ENCODE measurements around the gene PCK2.

PCK2 gene

DNA sequence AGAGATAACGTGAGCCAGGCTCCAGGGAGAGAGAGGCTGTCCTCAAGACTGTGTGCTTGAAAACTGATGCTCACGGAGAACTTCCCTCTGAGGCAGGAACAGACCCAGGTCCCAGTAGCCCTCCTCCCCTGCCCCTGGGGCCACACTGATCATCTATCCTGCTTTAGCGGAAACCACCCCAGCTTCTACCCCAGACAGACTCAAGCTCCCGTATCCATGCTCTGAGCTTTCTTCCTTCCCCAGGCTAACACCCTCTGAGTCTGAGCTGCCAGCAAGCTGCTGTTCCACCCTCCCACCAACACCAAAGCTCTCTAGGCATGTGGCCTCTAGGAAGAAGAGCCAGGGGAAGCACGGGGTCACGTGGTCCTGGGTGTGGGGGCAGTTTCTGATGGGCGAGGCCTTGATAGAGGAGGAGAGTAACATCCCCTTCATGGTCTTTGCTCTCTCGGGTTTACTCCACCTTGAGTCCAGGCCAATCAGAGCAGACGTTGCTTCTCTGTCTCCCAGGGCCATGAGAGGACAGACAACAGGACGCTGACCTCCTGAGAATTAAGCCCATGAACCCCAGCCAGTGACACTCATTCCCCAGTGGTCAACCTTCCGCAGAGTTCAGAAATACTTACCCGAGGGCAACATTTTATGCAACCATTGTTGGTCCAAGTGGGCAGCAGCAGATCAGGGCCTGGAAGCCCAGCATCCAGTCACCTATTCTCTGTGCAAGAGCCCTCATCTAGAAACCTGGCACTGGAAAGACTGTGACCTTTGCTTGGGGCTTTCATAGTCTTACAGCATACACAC lies 1.4 kb downstream of the PCK2 start:
- peak overlapping the region; percentile 94 to 100 (median 98) for H3K27ac ChIP-seq

DNA sequence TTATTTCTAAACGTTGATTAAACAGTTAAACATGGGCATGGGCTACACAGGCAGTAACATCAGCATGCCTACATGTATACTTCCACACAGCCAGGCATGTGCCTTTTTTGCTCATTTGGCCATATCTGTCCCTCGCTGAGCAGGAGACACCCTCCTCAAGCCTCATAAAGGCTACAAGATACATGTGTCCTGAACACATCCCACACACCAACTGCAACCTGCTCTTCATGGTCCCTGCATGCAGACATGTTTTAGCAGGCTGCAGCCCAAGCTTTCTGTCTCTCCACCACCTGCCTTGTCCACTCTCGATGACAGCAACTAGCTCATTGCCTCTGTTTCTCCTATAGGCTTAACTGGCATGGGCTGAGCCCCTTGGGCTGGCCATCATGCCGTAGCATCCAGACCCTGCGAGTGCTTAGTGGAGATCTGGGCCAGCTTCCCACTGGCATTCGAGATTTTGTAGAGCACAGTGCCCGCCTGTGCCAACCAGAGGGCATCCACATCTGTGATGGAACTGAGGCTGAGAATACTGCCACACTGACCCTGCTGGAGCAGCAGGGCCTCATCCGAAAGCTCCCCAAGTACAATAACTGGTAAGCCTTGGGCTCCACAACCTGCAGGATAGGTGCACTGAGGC lies 2.6 kb downstream of the PCK2 start:
- Histone ChIP-seq H3K27me3 (no peaks in the 10 kb centered on the region), H4K20me1 (peaks cover 0 to 61% (median 5%) of the 10 kb centered on the region in 11 experiments; a peak in 9 of 22 replicates), H3K4me3 (no peak overlapping the region), H3K4me2 (peak overlapping the region; percentile 79 to 94 (median 91)), H3K36me3 (peaks cover 49 to 60% (median 55%) of the 10 kb centered on the region in 11 experiments), H3K4me1 (peaks cover 32 to 59% (median 45%) of the 10 kb centered on the region in 10 experiments), H3K9me3 (replicated peaks in 1 of 11) (no peaks in the 10 kb centered on the region), H3K9ac (peak overlapping the region in 1 of 11 experiments; percentile 8; a peak in 1 of 22 replicates), H3K27ac (0 out of 22 replicates have a peak overlapping the region, but pooled peaks of 1 of the 11 experiments have one; percentile 99)
- no peak for TF ChIP-seq Cebpa-rat (IDR thresholded peaks at IDR 0.05)

More for the DNA sequence above, 1.4 kb downstream of the PCK2 start:
- peak overlapping the region; percentile 91 to 100 (median 97) for H3K9ac ChIP-seq
- peaks cover 0 to 49% (median 5%) of the 10 kb centered on the region in 11 experiments; a peak in 9 of 22 replicates for H4K20me1 ChIP-seq
- peak overlapping the region; percentile 73 to 97 (median 87) for H3K4me3 ChIP-seq
- peaks cover 38 to 70% (median 51%) of the 10 kb centered on the region in 10 experiments for H3K4me1 ChIP-seq
- peak overlapping the region; percentile 79 to 94 (median 91) for H3K4me2 ChIP-seq
- no peaks in the 10 kb centered on the region for H3K27me3 ChIP-seq
- no peaks in the 10 kb centered on the region for H3K9me3 ChIP-seq (replicated peaks in 1 of 11)
- TF ChIP-seq Cebpa-rat (IDR thresholded peaks at IDR 0.05) = no peak
- H3K36me3 ChIP-seq = peaks cover 37 to 48% (median 43%) of the 10 kb centered on the region in 11 experiments

DNA sequence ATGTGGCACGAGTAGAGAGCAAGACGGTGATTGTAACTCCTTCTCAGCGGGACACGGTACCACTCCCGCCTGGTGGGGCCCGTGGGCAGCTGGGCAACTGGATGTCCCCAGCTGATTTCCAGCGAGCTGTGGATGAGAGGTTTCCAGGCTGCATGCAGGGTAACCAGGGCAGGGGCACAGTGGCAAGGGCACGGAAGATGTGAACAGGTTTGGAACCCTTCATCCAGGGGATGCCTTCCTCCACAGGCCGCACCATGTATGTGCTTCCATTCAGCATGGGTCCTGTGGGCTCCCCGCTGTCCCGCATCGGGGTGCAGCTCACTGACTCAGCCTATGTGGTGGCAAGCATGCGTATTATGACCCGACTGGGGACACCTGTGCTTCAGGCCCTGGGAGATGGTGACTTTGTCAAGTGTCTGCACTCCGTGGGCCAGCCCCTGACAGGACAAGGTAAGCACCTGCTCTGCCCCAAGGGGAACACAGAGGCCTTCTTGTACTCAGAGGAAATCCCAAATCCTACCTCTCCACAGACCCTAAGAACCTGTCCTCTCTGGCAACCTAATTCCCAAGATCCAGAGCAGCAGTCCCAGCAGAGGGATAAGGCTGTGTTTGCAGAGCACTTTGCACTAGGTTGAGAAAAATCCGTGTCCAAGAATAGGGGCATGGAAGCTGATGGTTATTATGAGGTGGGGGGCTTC lies 4.3 kb downstream of the PCK2 start:
- Histone ChIP-seq H3K9ac (peak overlapping the region in 2 of 11 experiments; percentile 14 to 16; a peak in 4 of 22 replicates), H3K4me1 (peaks cover 21 to 42% (median 29%) of the 10 kb centered on the region in 10 experiments), H3K36me3 (peaks cover 66 to 78% (median 72%) of the 10 kb centered on the region in 11 experiments), H3K9me3 (replicated peaks in 1 of 11) (peaks cover 0 to 14% (median 6%) of the 10 kb centered on the region in 11 experiments; a peak in 16 of 22 replicates), H3K27me3 (no peaks in the 10 kb centered on the region), H3K4me3 (no peak overlapping the region), H4K20me1 (peaks cover 0 to 73% (median 5%) of the 10 kb centered on the region in 11 experiments; a peak in 9 of 22 replicates), H3K27ac (no peak overlapping the region), H3K4me2 (no peak overlapping the region)
- no peak for TF ChIP-seq Cebpa-rat (IDR thresholded peaks at IDR 0.05)

DNA sequence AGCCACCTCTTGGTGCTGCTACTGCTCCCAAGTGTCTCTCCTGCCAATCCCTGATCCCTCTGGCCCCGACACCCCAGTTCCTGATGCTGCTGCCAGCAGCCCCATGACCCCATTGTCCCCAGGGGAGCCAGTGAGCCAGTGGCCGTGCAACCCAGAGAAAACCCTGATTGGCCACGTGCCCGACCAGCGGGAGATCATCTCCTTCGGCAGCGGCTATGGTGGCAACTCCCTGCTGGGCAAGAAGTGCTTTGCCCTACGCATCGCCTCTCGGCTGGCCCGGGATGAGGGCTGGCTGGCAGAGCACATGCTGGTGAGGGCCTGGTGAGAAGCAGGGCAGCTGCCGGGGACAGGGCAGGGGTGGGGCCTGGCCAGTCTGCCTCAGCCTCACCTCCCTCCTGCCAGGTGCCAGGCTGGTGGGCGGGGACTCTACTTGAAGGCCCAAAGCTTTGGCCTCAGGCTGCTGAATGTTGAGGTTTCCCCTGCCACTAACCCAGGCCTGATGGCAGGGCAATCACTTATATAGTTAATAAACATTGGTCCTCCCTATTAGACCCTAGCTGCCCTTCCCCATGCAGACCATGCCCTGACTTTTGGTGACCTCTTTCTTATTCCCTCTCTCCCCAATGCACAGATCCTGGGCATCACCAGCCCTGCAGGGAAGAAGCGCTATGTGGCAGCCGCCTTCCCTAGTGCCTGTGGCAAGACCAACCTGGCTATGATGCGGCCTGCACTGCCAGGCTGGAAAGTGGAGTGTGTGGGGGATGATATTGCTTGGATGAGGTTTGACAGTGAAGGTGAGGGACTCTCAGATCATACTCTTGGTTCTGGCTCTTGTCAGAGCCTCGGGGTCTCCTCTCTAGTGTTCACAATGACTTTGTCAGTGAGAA lies 5.1 kb downstream of the PCK2 start:
- Histone ChIP-seq H3K9ac (peak overlapping the region in 1 of 11 experiments; percentile 8; a peak in 3 of 22 replicates), H3K27me3 (no peaks in the 10 kb centered on the region), H3K4me1 (peaks cover 16 to 38% (median 24%) of the 10 kb centered on the region in 10 experiments), H3K4me3 (no peak overlapping the region), H3K9me3 (replicated peaks in 1 of 11) (peaks cover 0 to 22% (median 14%) of the 10 kb centered on the region in 11 experiments; a peak in 17 of 22 replicates), H3K27ac (no peak overlapping the region), H4K20me1 (peaks cover 0 to 78% (median 5%) of the 10 kb centered on the region in 11 experiments; a peak in 9 of 22 replicates), H3K36me3 (peaks cover 74 to 85% (median 80%) of the 10 kb centered on the region in 11 experiments), H3K4me2 (no peak overlapping the region)
- no peak for TF ChIP-seq Cebpa-rat (IDR thresholded peaks at IDR 0.05)

DNA sequence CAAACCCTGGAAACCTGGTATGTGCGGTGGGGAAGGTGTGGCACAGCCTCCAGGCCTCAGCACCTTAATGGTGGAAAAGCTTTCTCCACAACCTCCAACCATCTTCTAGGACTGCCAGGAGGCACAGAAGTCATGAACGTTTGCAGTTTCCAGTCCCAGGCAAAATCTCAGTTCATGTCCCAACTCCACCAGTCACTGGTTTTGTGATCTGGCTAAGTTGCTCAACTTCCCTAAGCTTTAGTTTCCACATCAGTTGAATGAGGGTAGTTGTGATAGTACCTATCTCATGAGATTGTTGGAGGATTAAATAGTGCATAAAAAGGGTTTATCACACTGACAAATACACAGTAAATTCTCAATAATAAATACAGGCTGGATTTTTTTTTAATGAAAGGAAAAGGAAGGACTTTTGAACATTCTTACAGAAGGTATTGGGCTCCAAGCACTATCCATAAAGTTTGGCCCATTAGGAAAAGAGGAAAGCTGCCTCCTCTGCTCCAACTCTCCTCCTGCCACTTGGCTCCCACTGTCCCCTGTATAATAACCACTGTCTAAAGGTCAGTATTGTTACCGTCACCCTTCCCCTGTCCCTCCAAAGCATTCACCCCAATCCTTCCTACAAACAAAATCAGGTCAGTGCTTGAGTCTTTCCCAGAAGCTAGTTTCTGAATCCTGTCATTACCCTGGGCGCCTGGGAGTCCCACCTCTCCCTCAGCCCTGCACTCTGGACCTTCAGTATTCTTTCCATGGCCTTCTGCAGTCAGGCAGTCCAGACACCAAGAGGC lies 6.3 kb downstream of the PCK2 start:
- Histone ChIP-seq H3K9me3 (replicated peaks in 1 of 11) (peaks cover 0 to 28% (median 22%) of the 10 kb centered on the region in 11 experiments; a peak in 17 of 22 replicates), H3K9ac (peak overlapping the region in 2 of 11 experiments; percentile 3 to 7; a peak in 1 of 22 replicates), H3K4me3 (no peak overlapping the region), H3K36me3 (peaks cover 85 to 97% (median 90%) of the 10 kb centered on the region in 11 experiments), H3K27me3 (no peaks in the 10 kb centered on the region), H4K20me1 (peaks cover 0 to 78% (median 5%) of the 10 kb centered on the region in 11 experiments; a peak in 9 of 22 replicates), H3K27ac (0 out of 22 replicates have a peak overlapping the region, but pooled peaks of 1 of the 11 experiments have one; percentile 2), H3K4me1 (peaks cover 13 to 37% (median 21%) of the 10 kb centered on the region in 10 experiments), H3K4me2 (peak overlapping the region in 1 of 11 experiments; percentile 20; a peak in 1 of 22 replicates)
- no peak for TF ChIP-seq Cebpa-rat (IDR thresholded peaks at IDR 0.05)

DNA sequence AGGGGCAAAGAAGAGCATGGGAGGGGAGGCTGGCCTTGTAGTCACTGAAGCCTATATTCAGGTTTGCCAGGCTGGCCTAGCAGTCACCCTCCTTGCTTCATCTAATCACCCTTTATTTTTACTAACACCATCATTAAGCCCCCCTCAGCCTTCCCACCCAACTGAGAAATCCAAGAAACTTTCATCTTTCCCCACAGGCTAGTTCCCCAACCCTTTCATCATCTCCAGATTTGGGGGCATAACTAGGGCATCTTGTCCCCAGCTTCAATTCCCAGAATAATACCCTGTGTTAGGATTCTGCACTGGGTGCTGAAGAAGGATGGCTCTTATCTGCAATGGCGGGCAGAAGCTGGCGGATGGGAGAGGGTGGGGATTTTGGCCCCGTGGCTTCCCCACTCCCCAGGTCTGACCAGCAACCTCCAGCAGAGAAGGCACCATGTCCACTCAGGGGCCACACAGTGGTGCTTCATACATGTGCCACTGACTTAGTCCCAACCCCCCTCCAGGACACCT lies 6.9 kb downstream of the PCK2 start:
- H3K4me2 ChIP-seq = no peak overlapping the region
- no peak overlapping the region for H3K27ac ChIP-seq
- peaks cover 0 to 28% (median 22%) of the 10 kb centered on the region in 11 experiments; a peak in 17 of 22 replicates for H3K9me3 ChIP-seq (replicated peaks in 1 of 11)
- H3K4me3 ChIP-seq = no peak overlapping the region
- H3K27me3 ChIP-seq = no peaks in the 10 kb centered on the region
- H3K4me1 ChIP-seq = peaks cover 7 to 37% (median 15%) of the 10 kb centered on the region in 10 experiments
- TF ChIP-seq Cebpa-rat (IDR thresholded peaks at IDR 0.05) = no peak
- H3K9ac ChIP-seq = peak overlapping the region in 1 of 11 experiments; percentile 7; a peak in 1 of 22 replicates
- H4K20me1 ChIP-seq = peaks cover 0 to 73% (median 5%) of the 10 kb centered on the region in 11 experiments; a peak in 9 of 22 replicates
- H3K36me3 ChIP-seq = peaks cover 85 to 95% (median 90%) of the 10 kb centered on the region in 11 experiments

All from BLaER1 treated with 17β-estradiol and CSF1 and Interleukin-3, amounts not matched to agents 10 nM and 100 nM (cell line).